Measurements from ENCODE around the gene TENT4B. TPM values are rescaled to one million over a fixed set of nuclear protein-coding genes. Genes with fewer than 3 reads are reported as not detected.
A peak's percentile ranks its signal among the peaks of the same experiment; 100 is the strongest.

The TENT4B gene
- total RNA-seq, 1 experiment from 2014 or later = 13.0 TPM

GRCh38 chr16:50266337-50267091, 113.4 kb downstream of the TENT4B start, which contains the start of gene ADCY7:
Gene ADCY7, plus strand, starts transcription at chr16:50266551. Its CDS starts 21,629 bp downstream, at chr16:50288180.
- H3K4me3 Mint-ChIP-seq = no peak within 1 kb of the TSS
- Histone ChIP-seq H3K18ac (ENCODE audit: insufficient read length, low read depth, low read length) (no peak within 1 kb of the TSS), H2BK5ac (ENCODE audit: insufficient read length, low read length) (no peak within 1 kb of the TSS), H3K23ac (ENCODE audit: insufficient read length, low read depth, low read length) (no peak within 1 kb of the TSS), H3K9me3 (ENCODE audit: control insufficient read depth, low read depth, low read length) (no peaks in the 10 kb centered on the region), H3K79me2 (ENCODE audit: insufficient read depth, low read length) (no peaks in the 10 kb centered on the region), H3K79me1 (ENCODE audit: insufficient read depth, low read depth, low read length, poor library complexity, severe bottlenecking) (no peaks in the 10 kb centered on the region), H4K5ac (ENCODE audit: insufficient read length, low read depth, low read length) (no peak within 1 kb of the TSS), H2BK20ac (ENCODE audit: low read depth, low read length, poor library complexity, severe bottlenecking) (no peak within 1 kb of the TSS), H3K4ac (ENCODE audit: low read depth, low read length) (no peak within 1 kb of the TSS), H3K4me2 (ENCODE audit: insufficient read depth, insufficient read length, low read length) (no peak within 1 kb of the TSS), H4K20me1 (ENCODE audit: control insufficient read depth, insufficient read depth, insufficient read length) (no peaks in the 10 kb centered on the region), H2BK120ac (ENCODE audit: low read depth, low read length, poor library complexity, severe bottlenecking) (no peak within 1 kb of the TSS), H4K91ac (ENCODE audit: insufficient read length, low read depth, low read length) (no peak within 1 kb of the TSS), H3K23me2 (ENCODE audit: insufficient read length, low read depth, low read length, poor library complexity, severe bottlenecking) (no peaks in the 10 kb centered on the region), H3K9ac (ENCODE audit: extremely low read depth, insufficient read length, low read length) (no peak within 1 kb of the TSS), H3K14ac (ENCODE audit: insufficient read depth, low read length) (no peak within 1 kb of the TSS), H3T11ph (ENCODE audit: low read length) (no peak within 1 kb of the TSS), H3K56ac (ENCODE audit: insufficient read length, low read depth, low read length) (no peak within 1 kb of the TSS), H3K27me3 (ENCODE audit: insufficient read depth, low read length) (no peaks in the 10 kb centered on the region), H2BK12ac (ENCODE audit: insufficient read length, low read depth, low read length) (no peak within 1 kb of the TSS), H2BK15ac (ENCODE audit: low read depth, low read length) (no peak within 1 kb of the TSS), H2AK5ac (ENCODE audit: insufficient read length, low read length) (no peak within 1 kb of the TSS), H3K27ac (ENCODE audit: insufficient read length, low read depth, low read length) (no peak within 1 kb of the TSS), H4K8ac (replicated peaks; ENCODE audit: insufficient read length, low read depth, low read length) (no peak within 1 kb of the TSS), H2AFZ (ENCODE audit: low read length) (no peak within 1 kb of the TSS), H3K4me1 (ENCODE audit: insufficient read depth, low read length) (peaks cover 2% of the 10 kb centered on the region; the same call in 1 of the 2 replicates)
- WGBS (ENCODE audit: extremely low coverage, insufficient read length, low lambda C conversion rate) = no CpG with 5 or more reads among the region's 25 CpGs
- peak within 1 kb of the TSS in 1 of 3 experiments; percentile 79; a peak in 2 of 7 replicates for H3K27ac Mint-ChIP-seq
- peaks cover 2% of the 10 kb centered on the region; the same call in 1 of the 2 replicates for H3K27me3 Mint-ChIP-seq (ENCODE audit: low read depth)
- H3K4me1 Mint-ChIP-seq = peaks cover 6 to 28% of the 10 kb centered on the region in 2 experiments; a peak in 3 of 4 replicates
- no peaks in the 10 kb centered on the region for H3K9me3 Mint-ChIP-seq
- no peak for TF ChIP-seq CTCF (conservative IDR thresholded peaks at IDR 0.05)
- H3K36me3 Mint-ChIP-seq (ENCODE audit: insufficient read depth in 1 of 3, low read depth in 3 of 3) = no peaks in the 10 kb centered on the region
- peak; percentile 57 for DNase-seq
